GM23338 (cell line): ENCODE data around the gene ANKH. TPM values are rescaled to one million over a fixed set of nuclear protein-coding genes. Genes with fewer than 3 reads are reported as not detected.

Experiments
- ATAC-seq: fragments of 200-7000 bp; cut with Tn5 transposase; 3 replicates; pipeline ENCODE4 v1.9.1; 2020
- DNase-seq: peaks from one replicate; pipeline ENCODE4 v3.0.0-alpha.2; 2015; ENCODE audit warnings: low spot score
- H2AFZ ChIP-seq: fragments of 200-600 bp; sonication (generic); 2 replicates; pipeline ENCODE4 v1.8.0; 2016; ENCODE audit warnings: antibody characterized with exemption, mild to moderate bottlenecking, moderate library complexity
- H3F3A ChIP-seq: fragments of 200-600 bp; sonication (generic); replicated peaks from 2 replicates; pipeline ENCODE4 v1.8.0; 2017; ENCODE audit warnings: antibody characterized with exemption, mixed run types, low read depth
- H3K27ac ChIP-seq: fragments of 200-600 bp; sonication (generic); 2 replicates; pipeline ENCODE4 v1.6.1; 2016; ENCODE audit warnings: low read depth
- H3K27me3 ChIP-seq: fragments of 200-600 bp; sonication (generic); 2 replicates; pipeline ENCODE4 v1.8.0; 2016; ENCODE audit warnings: mild to moderate bottlenecking, mixed run types, moderate library complexity; ENCODE audit not compliant: insufficient read depth
- H3K36me3 ChIP-seq: fragments of 200-600 bp; sonication (generic); 2 replicates; pipeline ENCODE4 v1.8.0; 2016; ENCODE audit warnings: mild to moderate bottlenecking; ENCODE audit not compliant: insufficient read depth
- H3K4me1 ChIP-seq: fragments of 200-600 bp; sonication (generic); 2 replicates; pipeline ENCODE4 v1.8.0; 2016; ENCODE audit warnings: mild to moderate bottlenecking, moderate library complexity; ENCODE audit not compliant: insufficient read depth
- H3K4me2 ChIP-seq: fragments of 200-600 bp; sonication (generic); 2 replicates; pipeline ENCODE4 v1.7.1; 2017; ENCODE audit warnings: mixed run types
- H3K4me3 ChIP-seq: fragments of 200-600 bp; sonication (generic); 2 replicates; pipeline ENCODE4 v1.6.1; 2016; ENCODE audit warnings: mixed run types
- H3K79me2 ChIP-seq: fragments of 200-600 bp; sonication (generic); replicated peaks from 2 replicates; pipeline ENCODE4 v1.8.0; 2017; ENCODE audit warnings: mild to moderate bottlenecking; ENCODE audit not compliant: insufficient read depth
- H3K9me2 ChIP-seq: fragments of 200-600 bp; sonication (generic); 2 replicates; pipeline ENCODE4 v1.8.0; 2017; ENCODE audit not compliant: insufficient read depth
- H4K20me1 ChIP-seq: fragments of 200-600 bp; sonication (generic); replicated peaks from 2 replicates; pipeline ENCODE4 v1.8.0; 2017; ENCODE audit warnings: mild to moderate bottlenecking; ENCODE audit not compliant: insufficient read depth
- H3K27ac Mint-ChIP-seq: 2 replicates; pipeline ENCODE4 v1.8.0; 2020; ENCODE audit warnings: inconsistent platforms, mild to moderate bottlenecking, moderate library complexity, mixed read lengths
- H3K27me3 Mint-ChIP-seq: 3 replicates; pipeline ENCODE4 v1.8.0; 2022; ENCODE audit warnings: low read depth, mild to moderate bottlenecking, moderate library complexity, mixed read lengths, inconsistent platforms; ENCODE audit not compliant: insufficient read depth, poor library complexity
- H3K36me3 Mint-ChIP-seq: 3 replicates; pipeline ENCODE4 v1.8.0; 2021; ENCODE audit warnings: low read depth, mild to moderate bottlenecking, inconsistent platforms, moderate library complexity, mixed read lengths
- H3K4me1 Mint-ChIP-seq: 3 replicates; pipeline ENCODE4 v1.8.0; 2020; ENCODE audit warnings: mild to moderate bottlenecking, inconsistent platforms, mixed read lengths
- H3K4me3 Mint-ChIP-seq: 3 replicates; pipeline ENCODE4 v1.8.0; 2021; ENCODE audit warnings: moderate library complexity, mild to moderate bottlenecking, inconsistent platforms, mixed read lengths
- H3K9me3 Mint-ChIP-seq: 3 replicates; pipeline ENCODE4 v1.8.0; 2020; ENCODE audit warnings: moderate library complexity, mild to moderate bottlenecking, inconsistent platforms, mixed read lengths
- CREB1 ChIP-seq: fragments of 250-450 bp; sonication (Bioruptor Pico); IDR thresholded peaks from 2 replicates; pipeline ENCODE4 v1.5.0; 2020; ENCODE audit warnings: low read depth, mild to moderate bottlenecking, moderate library complexity
- EZH2 ChIP-seq: fragments of 200-600 bp; sonication (generic); IDR thresholded peaks from one replicate; pipeline ENCODE4 v1.8.0; 2017; ENCODE audit warnings: antibody characterized with exemption, mild to moderate bottlenecking, low read depth; ENCODE audit not compliant: unreplicated experiment
- EZH2phosphoT487 ChIP-seq: fragments of 200-600 bp; sonication (generic); IDR thresholded peaks from one replicate; pipeline ENCODE4 v1.8.1; 2018; ENCODE audit warnings: antibody characterized with exemption; ENCODE audit not compliant: unreplicated experiment
- JUNB ChIP-seq: IDR thresholded peaks from one replicate; pipeline ENCODE4 v1.6.1; 2016; ENCODE audit warnings: antibody characterized with exemption; ENCODE audit not compliant: unreplicated experiment
- NANOG ChIP-seq: IDR thresholded peaks from 2 replicates; pipeline ENCODE4 v1.6.1; 2016; ENCODE audit warnings: antibody characterized with exemption, borderline replicate concordance
- POLR2AphosphoS5 ChIP-seq: IDR thresholded peaks from 2 replicates; pipeline ENCODE4 v1.6.1; 2016; ENCODE audit warnings: antibody characterized with exemption, low read depth
- STAT1 ChIP-seq: IDR thresholded peaks from one replicate; pipeline ENCODE4 v1.6.1; 2016; ENCODE audit warnings: antibody characterized with exemption; ENCODE audit not compliant: unreplicated experiment
- ZNF114 ChIP-seq: fragments of 250-450 bp; sonication (Bioruptor Pico); IDR thresholded peaks from 2 replicates; pipeline ENCODE4 v1.5.0; 2020; ENCODE audit warnings: mild to moderate bottlenecking, moderate library complexity
- ZNF331 ChIP-seq: fragments of 250-450 bp; sonication (Bioruptor Pico); IDR thresholded peaks from 2 replicates; pipeline ENCODE4 v1.5.0; 2020; ENCODE audit warnings: low read depth, mild to moderate bottlenecking, moderate library complexity
- polyA plus RNA-seq: library from polyadenylated mRNA; unstranded; fragments of >200 nt; fragmentation: Nextera tagmentation; extraction: Ambion mirVana; gene quantifications from 2 replicates; pipeline ENCODE4 v1.2.1, GENCODE V29; 2016
- total RNA-seq: library from RNA; depleted of rRNA; stranded (reverse); fragments of >200 nt; shearing (Covaris generic); gene quantifications from 2 replicates; pipeline ENCODE4 v1.2.3, GENCODE V29; 2014
- TF ChIP-seq, protein P1 (sequence below), 2 experiments: fragments of 200-600 bp in 1 of 2; sonication (generic) in 1 of 2; conservative IDR thresholded peaks; 2 replicates each; pipeline versions ENCODE4 v1.5.1 to v1.6.1; 2016 to 2017; ENCODE audit warnings: antibody characterized with exemption in 2 of 2, low read depth in 2 of 2, mild to moderate bottlenecking in 2 of 2, moderate library complexity in 1 of 2
- TF ChIP-seq, protein P2 (sequence below): fragments of 250-450 bp; sonication (Bioruptor Pico); IDR thresholded peaks from 2 replicates; pipeline ENCODE4 v1.5.0; 2020; ENCODE audit warnings: mild to moderate bottlenecking, moderate library complexity
- TF ChIP-seq, protein P3 (sequence below): IDR thresholded peaks from one replicate; pipeline ENCODE4 v1.6.1; 2018; ENCODE audit warnings: antibody characterized with exemption; ENCODE audit not compliant: unreplicated experiment
- TF ChIP-seq, protein P4 (sequence below): IDR thresholded peaks from 2 replicates; pipeline ENCODE4 v1.6.1; 2016; ENCODE audit warnings: antibody characterized with exemption

ANKH gene
- total and polyA plus RNA-seq, 2 experiments from 2014 or later, result 5.0 to 6.1 TPM

DNA sequence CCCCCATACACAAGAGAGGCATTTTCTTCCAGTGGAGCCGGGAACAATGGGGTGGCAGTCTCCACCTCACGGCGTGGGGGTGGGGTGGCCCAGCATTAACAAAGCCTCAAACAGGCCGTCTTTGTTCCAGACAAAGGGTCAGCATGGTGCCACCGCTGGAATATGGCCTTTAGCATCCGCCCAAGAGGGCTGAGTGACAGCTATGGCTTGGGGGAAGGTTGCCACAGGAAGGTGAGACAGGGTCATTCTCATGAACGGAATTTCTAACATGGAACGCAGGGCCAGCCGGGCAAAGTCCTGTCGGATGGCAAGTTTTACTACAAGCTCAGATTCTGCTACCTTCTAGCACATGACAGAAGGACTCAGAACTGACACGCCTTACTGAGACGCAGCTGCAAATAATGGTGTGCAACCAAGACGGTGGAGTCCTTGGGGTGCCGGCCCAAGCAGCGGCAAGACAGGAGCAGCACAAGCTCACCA, 143.1 kb downstream of the ANKH start:
- H3K27me3 Mint-ChIP-seq, result peaks cover 9% of the 10 kb centered on the region
- Histone ChIP-seq H3K9me2 (no peaks in the 10 kb centered on the region), H3K27ac (peak overlapping the region; percentile 70; the same call in 1 of the 2 replicates), H3K36me3 (no peaks in the 10 kb centered on the region), H3F3A (no peaks in the 10 kb centered on the region), H3K27me3 (no peaks in the 10 kb centered on the region), H3K4me1 (peaks cover 18% of the 10 kb centered on the region), H3K79me2 (no peaks in the 10 kb centered on the region), H4K20me1 (no peaks in the 10 kb centered on the region), H2AFZ (no peak overlapping the region), H3K4me2 (peak overlapping the region; percentile 68), H3K4me3 (peak overlapping the region; percentile 23; the same call in 1 of the 2 replicates)
- ATAC-seq (peak; percentile 83), DNase-seq (peak; percentile 93)
- H3K36me3 Mint-ChIP-seq, result no peaks in the 10 kb centered on the region; the same call in 2 of the 3 replicates
- peaks cover 38% of the 10 kb centered on the region for H3K4me1 Mint-ChIP-seq
- H3K9me3 Mint-ChIP-seq, result no peaks in the 10 kb centered on the region
- H3K4me3 Mint-ChIP-seq, result peak overlapping the region; percentile 52
- TF ChIP-seq, protein P1, sequence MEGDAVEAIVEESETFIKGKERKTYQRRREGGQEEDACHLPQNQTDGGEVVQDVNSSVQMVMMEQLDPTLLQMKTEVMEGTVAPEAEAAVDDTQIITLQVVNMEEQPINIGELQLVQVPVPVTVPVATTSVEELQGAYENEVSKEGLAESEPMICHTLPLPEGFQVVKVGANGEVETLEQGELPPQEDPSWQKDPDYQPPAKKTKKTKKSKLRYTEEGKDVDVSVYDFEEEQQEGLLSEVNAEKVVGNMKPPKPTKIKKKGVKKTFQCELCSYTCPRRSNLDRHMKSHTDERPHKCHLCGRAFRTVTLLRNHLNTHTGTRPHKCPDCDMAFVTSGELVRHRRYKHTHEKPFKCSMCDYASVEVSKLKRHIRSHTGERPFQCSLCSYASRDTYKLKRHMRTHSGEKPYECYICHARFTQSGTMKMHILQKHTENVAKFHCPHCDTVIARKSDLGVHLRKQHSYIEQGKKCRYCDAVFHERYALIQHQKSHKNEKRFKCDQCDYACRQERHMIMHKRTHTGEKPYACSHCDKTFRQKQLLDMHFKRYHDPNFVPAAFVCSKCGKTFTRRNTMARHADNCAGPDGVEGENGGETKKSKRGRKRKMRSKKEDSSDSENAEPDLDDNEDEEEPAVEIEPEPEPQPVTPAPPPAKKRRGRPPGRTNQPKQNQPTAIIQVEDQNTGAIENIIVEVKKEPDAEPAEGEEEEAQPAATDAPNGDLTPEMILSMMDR (conservative IDR thresholded peaks at IDR 0.05; ENCODE audit: low read depth in 2 of 2), result no peak
- no peak for TF ChIP-seq ZNF331 (CRISPR knock-in tag)
- peak; percentile 61; the same call in 1 of the 2 replicates for TF ChIP-seq NANOG
- no peak for TF ChIP-seq ZNF114
- TF ChIP-seq JUNB, result no peak
- TF ChIP-seq POLR2AphosphoS5, result no peak
- peak; percentile 64 for TF ChIP-seq CREB1 (CRISPR knock-in tag)
- TF ChIP-seq, protein P2, sequence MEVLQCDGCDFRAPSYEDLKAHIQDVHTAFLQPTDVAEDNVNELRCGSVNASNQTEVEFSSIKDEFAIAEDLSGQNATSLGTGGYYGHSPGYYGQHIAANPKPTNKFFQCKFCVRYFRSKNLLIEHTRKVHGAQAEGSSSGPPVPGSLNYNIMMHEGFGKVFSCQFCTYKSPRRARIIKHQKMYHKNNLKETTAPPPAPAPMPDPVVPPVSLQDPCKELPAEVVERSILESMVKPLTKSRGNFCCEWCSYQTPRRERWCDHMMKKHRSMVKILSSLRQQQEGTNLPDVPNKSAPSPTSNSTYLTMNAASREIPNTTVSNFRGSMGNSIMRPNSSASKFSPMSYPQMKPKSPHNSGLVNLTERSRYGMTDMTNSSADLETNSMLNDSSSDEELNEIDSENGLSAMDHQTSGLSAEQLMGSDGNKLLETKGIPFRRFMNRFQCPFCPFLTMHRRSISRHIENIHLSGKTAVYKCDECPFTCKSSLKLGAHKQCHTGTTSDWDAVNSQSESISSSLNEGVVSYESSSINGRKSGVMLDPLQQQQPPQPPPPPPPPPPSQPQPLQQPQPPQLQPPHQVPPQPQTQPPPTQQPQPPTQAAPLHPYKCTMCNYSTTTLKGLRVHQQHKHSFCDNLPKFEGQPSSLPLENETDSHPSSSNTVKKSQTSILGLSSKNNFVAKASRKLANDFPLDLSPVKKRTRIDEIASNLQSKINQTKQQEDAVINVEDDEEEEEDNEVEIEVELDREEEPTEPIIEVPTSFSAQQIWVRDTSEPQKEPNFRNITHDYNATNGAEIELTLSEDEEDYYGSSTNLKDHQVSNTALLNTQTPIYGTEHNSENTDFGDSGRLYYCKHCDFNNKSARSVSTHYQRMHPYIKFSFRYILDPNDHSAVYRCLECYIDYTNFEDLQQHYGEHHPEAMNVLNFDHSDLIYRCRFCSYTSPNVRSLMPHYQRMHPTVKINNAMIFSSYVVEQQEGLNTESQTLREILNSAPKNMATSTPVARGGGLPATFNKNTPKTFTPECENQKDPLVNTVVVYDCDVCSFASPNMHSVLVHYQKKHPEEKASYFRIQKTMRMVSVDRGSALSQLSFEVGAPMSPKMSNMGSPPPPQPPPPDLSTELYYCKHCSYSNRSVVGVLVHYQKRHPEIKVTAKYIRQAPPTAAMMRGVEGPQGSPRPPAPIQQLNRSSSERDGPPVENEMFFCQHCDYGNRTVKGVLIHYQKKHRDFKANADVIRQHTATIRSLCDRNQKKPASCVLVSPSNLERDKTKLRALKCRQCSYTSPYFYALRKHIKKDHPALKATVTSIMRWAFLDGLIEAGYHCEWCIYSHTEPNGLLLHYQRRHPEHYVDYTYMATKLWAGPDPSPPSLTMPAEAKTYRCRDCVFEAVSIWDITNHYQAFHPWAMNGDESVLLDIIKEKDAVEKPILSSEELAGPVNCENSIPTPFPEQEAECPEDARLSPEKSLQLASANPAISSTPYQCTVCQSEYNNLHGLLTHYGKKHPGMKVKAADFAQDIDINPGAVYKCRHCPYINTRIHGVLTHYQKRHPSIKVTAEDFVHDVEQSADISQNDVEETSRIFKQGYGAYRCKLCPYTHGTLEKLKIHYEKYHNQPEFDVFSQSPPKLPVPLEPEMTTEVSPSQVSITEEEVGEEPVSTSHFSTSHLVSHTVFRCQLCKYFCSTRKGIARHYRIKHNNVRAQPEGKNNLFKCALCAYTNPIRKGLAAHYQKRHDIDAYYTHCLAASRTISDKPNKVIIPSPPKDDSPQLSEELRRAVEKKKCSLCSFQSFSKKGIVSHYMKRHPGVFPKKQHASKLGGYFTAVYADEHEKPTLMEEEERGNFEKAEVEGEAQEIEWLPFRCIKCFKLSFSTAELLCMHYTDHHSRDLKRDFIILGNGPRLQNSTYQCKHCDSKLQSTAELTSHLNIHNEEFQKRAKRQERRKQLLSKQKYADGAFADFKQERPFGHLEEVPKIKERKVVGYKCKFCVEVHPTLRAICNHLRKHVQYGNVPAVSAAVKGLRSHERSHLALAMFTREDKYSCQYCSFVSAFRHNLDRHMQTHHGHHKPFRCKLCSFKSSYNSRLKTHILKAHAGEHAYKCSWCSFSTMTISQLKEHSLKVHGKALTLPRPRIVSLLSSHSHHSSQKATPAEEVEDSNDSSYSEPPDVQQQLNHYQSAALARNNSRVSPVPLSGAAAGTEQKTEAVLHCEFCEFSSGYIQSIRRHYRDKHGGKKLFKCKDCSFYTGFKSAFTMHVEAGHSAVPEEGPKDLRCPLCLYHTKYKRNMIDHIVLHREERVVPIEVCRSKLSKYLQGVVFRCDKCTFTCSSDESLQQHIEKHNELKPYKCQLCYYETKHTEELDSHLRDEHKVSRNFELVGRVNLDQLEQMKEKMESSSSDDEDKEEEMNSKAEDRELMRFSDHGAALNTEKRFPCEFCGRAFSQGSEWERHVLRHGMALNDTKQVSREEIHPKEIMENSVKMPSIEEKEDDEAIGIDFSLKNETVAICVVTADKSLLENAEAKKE (CRISPR knock-in tag), result peak; percentile 49; the same call in 1 of the 2 replicates
- TF ChIP-seq, protein P3, sequence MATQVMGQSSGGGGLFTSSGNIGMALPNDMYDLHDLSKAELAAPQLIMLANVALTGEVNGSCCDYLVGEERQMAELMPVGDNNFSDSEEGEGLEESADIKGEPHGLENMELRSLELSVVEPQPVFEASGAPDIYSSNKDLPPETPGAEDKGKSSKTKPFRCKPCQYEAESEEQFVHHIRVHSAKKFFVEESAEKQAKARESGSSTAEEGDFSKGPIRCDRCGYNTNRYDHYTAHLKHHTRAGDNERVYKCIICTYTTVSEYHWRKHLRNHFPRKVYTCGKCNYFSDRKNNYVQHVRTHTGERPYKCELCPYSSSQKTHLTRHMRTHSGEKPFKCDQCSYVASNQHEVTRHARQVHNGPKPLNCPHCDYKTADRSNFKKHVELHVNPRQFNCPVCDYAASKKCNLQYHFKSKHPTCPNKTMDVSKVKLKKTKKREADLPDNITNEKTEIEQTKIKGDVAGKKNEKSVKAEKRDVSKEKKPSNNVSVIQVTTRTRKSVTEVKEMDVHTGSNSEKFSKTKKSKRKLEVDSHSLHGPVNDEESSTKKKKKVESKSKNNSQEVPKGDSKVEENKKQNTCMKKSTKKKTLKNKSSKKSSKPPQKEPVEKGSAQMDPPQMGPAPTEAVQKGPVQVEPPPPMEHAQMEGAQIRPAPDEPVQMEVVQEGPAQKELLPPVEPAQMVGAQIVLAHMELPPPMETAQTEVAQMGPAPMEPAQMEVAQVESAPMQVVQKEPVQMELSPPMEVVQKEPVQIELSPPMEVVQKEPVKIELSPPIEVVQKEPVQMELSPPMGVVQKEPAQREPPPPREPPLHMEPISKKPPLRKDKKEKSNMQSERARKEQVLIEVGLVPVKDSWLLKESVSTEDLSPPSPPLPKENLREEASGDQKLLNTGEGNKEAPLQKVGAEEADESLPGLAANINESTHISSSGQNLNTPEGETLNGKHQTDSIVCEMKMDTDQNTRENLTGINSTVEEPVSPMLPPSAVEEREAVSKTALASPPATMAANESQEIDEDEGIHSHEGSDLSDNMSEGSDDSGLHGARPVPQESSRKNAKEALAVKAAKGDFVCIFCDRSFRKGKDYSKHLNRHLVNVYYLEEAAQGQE, result no peak
- TF ChIP-seq STAT1, result no peak
- no peak for TF ChIP-seq EZH2
- TF ChIP-seq, protein P4, sequence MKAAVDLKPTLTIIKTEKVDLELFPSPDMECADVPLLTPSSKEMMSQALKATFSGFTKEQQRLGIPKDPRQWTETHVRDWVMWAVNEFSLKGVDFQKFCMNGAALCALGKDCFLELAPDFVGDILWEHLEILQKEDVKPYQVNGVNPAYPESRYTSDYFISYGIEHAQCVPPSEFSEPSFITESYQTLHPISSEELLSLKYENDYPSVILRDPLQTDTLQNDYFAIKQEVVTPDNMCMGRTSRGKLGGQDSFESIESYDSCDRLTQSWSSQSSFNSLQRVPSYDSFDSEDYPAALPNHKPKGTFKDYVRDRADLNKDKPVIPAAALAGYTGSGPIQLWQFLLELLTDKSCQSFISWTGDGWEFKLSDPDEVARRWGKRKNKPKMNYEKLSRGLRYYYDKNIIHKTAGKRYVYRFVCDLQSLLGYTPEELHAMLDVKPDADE, result no peak
- TF ChIP-seq EZH2phosphoT487, result no peak
- H3K27ac Mint-ChIP-seq, result peak overlapping the region; percentile 82
